Liver (tissue), 9 donors: ENCODE data around the gene SPATA16. TPM values are rescaled to one million over a fixed set of nuclear protein-coding genes. Genes with fewer than 3 reads are reported as not detected.

Experiments used
- DNase-seq: peaks from one replicate; pipeline ENCODE4 v3.0.0-alpha.2; 2017; ENCODE audit warnings: low spot score
- H3K27ac ChIP-seq, 2 donors: one replicate each; pipeline ENCODE4 v1.7.0; 2013; ENCODE audit warnings: inconsistent platforms in 2 of 2, low read length in 2 of 2, control low read depth in 1 of 2, low read depth in 1 of 2, mild to moderate bottlenecking in 1 of 2
- H3K27me3 ChIP-seq, 4 donors: one replicate each; pipeline versions ENCODE4 v1.6.1 to v1.7.0; 2013; ENCODE audit warnings: low read length in 3 of 4, inconsistent platforms in 1 of 4, mild to moderate bottlenecking in 1 of 4, moderate library complexity in 1 of 4; ENCODE audit not compliant: control insufficient read depth in 4 of 4, insufficient read depth in 4 of 4
- H3K36me3 ChIP-seq, 4 donors: one replicate each; pipeline versions ENCODE4 v1.6.1 to v1.7.0; 2013; ENCODE audit warnings: low read length in 3 of 4, mild to moderate bottlenecking in 3 of 4, low read depth in 1 of 4, moderate library complexity in 1 of 4; ENCODE audit not compliant: control insufficient read depth in 4 of 4, insufficient read depth in 3 of 4
- H3K4me1 ChIP-seq, 4 donors: one replicate each; pipeline versions ENCODE4 v1.6.1 to v1.7.0; 2013; ENCODE audit warnings: low read length in 3 of 4, mild to moderate bottlenecking in 3 of 4, moderate library complexity in 1 of 4; ENCODE audit not compliant: control insufficient read depth in 4 of 4, insufficient read depth in 4 of 4
- H3K4me3 ChIP-seq, 3 donors: one replicate each; pipeline versions ENCODE4 v1.6.1 to v1.7.0; 2013; ENCODE audit warnings: low read length in 3 of 3, control low read depth in 1 of 3, low read depth in 1 of 3, mild to moderate bottlenecking in 1 of 3
- H3K9ac ChIP-seq, 2 donors: one replicate each; pipeline ENCODE4 v1.7.0; 2013; ENCODE audit warnings: low read length in 2 of 2, mild to moderate bottlenecking in 2 of 2, moderate library complexity in 2 of 2, control low read depth in 1 of 2, low read depth in 1 of 2
- H3K9me3 ChIP-seq, 4 donors: one replicate each; pipeline versions ENCODE4 v1.6.1 to v1.7.0; 2013; ENCODE audit warnings: low read length in 3 of 4; ENCODE audit not compliant: control insufficient read depth in 4 of 4
- ATF3 ChIP-seq: IDR thresholded peaks from 2 replicates; pipeline ENCODE4 v1.6.1; 2016; ENCODE audit warnings: antibody characterized with exemption
- EGR1 ChIP-seq, 2 donors: IDR thresholded peaks; 2 replicates each; pipeline ENCODE4 v1.6.1; 2016 to 2018; ENCODE audit warnings: antibody characterized with exemption in 2 of 2, low read depth in 2 of 2
- FOXA1 ChIP-seq: IDR thresholded peaks from 2 replicates; pipeline ENCODE4 v1.6.1; 2016; ENCODE audit warnings: antibody characterized with exemption
- HNF4G ChIP-seq: IDR thresholded peaks from 2 replicates; pipeline ENCODE4 v1.6.1; 2016; ENCODE audit warnings: antibody characterized with exemption
- JUND ChIP-seq, 2 donors: IDR thresholded peaks; 2 replicates each; pipeline ENCODE4 v1.6.1; 2016; ENCODE audit warnings: antibody characterized with exemption in 2 of 2
- MAX ChIP-seq: IDR thresholded peaks from 2 replicates; pipeline ENCODE4 v1.6.1; 2016; ENCODE audit warnings: antibody characterized with exemption
- NR2F2 ChIP-seq: IDR thresholded peaks from 2 replicates; pipeline ENCODE4 v1.6.1; 2016; ENCODE audit warnings: antibody characterized with exemption
- RAD21 ChIP-seq, 2 donors: IDR thresholded peaks; 2 replicates each; pipeline ENCODE4 v1.6.1; 2016; ENCODE audit warnings: antibody characterized with exemption in 2 of 2, mild to moderate bottlenecking in 2 of 2
- REST ChIP-seq: IDR thresholded peaks from 2 replicates; pipeline ENCODE4 v1.6.1; 2016; ENCODE audit warnings: antibody characterized with exemption, mild to moderate bottlenecking
- SP1 ChIP-seq: IDR thresholded peaks from 2 replicates; pipeline ENCODE4 v1.6.1; 2018; ENCODE audit warnings: antibody characterized with exemption, mild to moderate bottlenecking
- TAF1 ChIP-seq: conservative IDR thresholded peaks from 2 replicates; pipeline ENCODE4 v1.6.1; 2016; ENCODE audit warnings: antibody characterized with exemption, mild to moderate bottlenecking
- YY1 ChIP-seq: IDR thresholded peaks from 2 replicates; pipeline ENCODE4 v1.6.1; 2016; ENCODE audit warnings: antibody characterized with exemption, mild to moderate bottlenecking
- WGBS: extraction: QIAGEN DNeasy Blood & Tissue Kit; methylation state at CpG from one replicate; pipeline ENCODE4 v1.1.7; 2013; 5-methylcytosine and 5-hydroxymethylcytosine counted together
- polyA plus RNA-seq, 2 donors: library from polyadenylated mRNA; stranded (reverse) in 1 of 2; unstranded in 1 of 2; fragments of 200-250 nt in 1 of 2; fragments of >200 nt in 1 of 2; fragmentation: Nextera tagmentation in 1 of 2; extraction: Ambion mirVana in 1 of 2; gene quantifications; one replicate each; pipeline versions ENCODE4 v1.2.1 to v1.2.3, GENCODE V29; 2013 to 2015
- total RNA-seq, 2 donors: library from RNA; depleted of rRNA; stranded (reverse); fragments of >200 nt; gene quantifications; one replicate each; pipeline ENCODE4 v1.2.3, GENCODE V29; 2014
- TF ChIP-seq, protein P1 (sequence below): IDR thresholded peaks from 2 replicates; pipeline ENCODE4 v1.6.1; 2016; ENCODE audit warnings: antibody characterized with exemption
- TF ChIP-seq, protein P2 (sequence below): fragments of 150-350 bp; IDR thresholded peaks from 2 replicates; pipeline ENCODE4 v1.5.1; 2017; ENCODE audit warnings: improper control_type of control experiment, low read depth, low read length; ENCODE audit not compliant: missing input control
- donor health status: healthy.
- donor health status: healthy.
- donor health status: healthy.
- donor health status: healthy.
- donor health status: healthy.

Gene SPATA16
- total and polyA plus RNA-seq, 4 donors = not detected

GRCh38 chr3:173135059-173135458 is 6.0 kb downstream of the SPATA16 start (continued):
- TF ChIP-seq, protein P1, sequence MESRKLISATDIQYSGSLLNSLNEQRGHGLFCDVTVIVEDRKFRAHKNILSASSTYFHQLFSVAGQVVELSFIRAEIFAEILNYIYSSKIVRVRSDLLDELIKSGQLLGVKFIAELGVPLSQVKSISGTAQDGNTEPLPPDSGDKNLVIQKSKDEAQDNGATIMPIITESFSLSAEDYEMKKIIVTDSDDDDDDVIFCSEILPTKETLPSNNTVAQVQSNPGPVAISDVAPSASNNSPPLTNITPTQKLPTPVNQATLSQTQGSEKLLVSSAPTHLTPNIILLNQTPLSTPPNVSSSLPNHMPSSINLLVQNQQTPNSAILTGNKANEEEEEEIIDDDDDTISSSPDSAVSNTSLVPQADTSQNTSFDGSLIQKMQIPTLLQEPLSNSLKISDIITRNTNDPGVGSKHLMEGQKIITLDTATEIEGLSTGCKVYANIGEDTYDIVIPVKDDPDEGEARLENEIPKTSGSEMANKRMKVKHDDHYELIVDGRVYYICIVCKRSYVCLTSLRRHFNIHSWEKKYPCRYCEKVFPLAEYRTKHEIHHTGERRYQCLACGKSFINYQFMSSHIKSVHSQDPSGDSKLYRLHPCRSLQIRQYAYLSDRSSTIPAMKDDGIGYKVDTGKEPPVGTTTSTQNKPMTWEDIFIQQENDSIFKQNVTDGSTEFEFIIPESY = no peak

- TF ChIP-seq RAD21 (IDR thresholded peaks at IDR 0.05) (no peak), MAX (no peak), ATF3 (no peak), YY1 (no peak), JUND (IDR thresholded peaks at IDR 0.05) (no peak)
- TF ChIP-seq, protein P2, sequence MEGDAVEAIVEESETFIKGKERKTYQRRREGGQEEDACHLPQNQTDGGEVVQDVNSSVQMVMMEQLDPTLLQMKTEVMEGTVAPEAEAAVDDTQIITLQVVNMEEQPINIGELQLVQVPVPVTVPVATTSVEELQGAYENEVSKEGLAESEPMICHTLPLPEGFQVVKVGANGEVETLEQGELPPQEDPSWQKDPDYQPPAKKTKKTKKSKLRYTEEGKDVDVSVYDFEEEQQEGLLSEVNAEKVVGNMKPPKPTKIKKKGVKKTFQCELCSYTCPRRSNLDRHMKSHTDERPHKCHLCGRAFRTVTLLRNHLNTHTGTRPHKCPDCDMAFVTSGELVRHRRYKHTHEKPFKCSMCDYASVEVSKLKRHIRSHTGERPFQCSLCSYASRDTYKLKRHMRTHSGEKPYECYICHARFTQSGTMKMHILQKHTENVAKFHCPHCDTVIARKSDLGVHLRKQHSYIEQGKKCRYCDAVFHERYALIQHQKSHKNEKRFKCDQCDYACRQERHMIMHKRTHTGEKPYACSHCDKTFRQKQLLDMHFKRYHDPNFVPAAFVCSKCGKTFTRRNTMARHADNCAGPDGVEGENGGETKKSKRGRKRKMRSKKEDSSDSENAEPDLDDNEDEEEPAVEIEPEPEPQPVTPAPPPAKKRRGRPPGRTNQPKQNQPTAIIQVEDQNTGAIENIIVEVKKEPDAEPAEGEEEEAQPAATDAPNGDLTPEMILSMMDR = no peak
- H3K9ac ChIP-seq = no peak overlapping the region
- H3K9me3 ChIP-seq = no peaks in the 10 kb centered on the region
Measured at GRCh38 chr3:173128633-173129032, 12.4 kb downstream of the SPATA16 start.

DNA sequence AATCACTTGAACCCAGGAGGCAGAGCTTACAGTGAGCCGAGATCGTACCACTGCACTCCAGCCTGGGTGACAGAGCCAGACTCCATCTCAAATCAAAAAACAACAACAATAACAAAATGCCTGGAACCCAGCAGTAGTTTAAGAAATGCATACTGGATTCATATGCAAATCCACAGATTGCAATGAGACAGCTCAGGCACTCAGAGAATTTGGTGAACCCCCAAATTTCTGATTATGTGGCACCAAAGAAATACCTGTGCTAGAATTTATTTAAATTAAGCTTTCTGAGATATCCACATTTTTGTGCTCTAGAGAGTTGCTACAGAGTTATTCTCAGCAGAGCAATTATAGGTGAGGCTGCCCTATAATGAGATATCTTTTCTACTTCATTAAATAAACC is 29.7 kb downstream of the SPATA16 start:
- no peak for TF ChIP-seq HNF4G
- no peak for TF ChIP-seq SP1
- no peak for TF ChIP-seq EGR1 (IDR thresholded peaks at IDR 0.05; ENCODE audit: low read depth in 2 of 2)
- TF ChIP-seq YY1 = no peak
- no peak for TF ChIP-seq TAF1
- no peak for TF ChIP-seq NR2F2
- TF ChIP-seq RAD21 (IDR thresholded peaks at IDR 0.05) = no peak
- no peak for TF ChIP-seq REST
- TF ChIP-seq FOXA1 = no peak
- no peak for TF ChIP-seq JUND (IDR thresholded peaks at IDR 0.05)
- TF ChIP-seq, protein P1 = no peak
- WGBS = 86% methylated on average over 2 of the region's 2 CpGs

More at GRCh38 chr3:173128633-173129032, 12.4 kb downstream of the SPATA16 start:
- WGBS = 87% methylated on average over 3 of the region's 3 CpGs
- no peak for DNase-seq
- H3K4me1 ChIP-seq = no peaks in the 10 kb centered on the region
- no peak overlapping the region for H3K27ac ChIP-seq
- H3K4me3 ChIP-seq = no peak overlapping the region
- no peaks in the 10 kb centered on the region for H3K27me3 ChIP-seq
- H3K36me3 ChIP-seq = no peaks in the 10 kb centered on the region

More for the DNA sequence above, 29.7 kb downstream of the SPATA16 start:
- Histone ChIP-seq H3K4me1 (no peaks in the 10 kb centered on the region), H3K4me3 (no peak overlapping the region), H3K36me3 (no peaks in the 10 kb centered on the region), H3K27ac (no peak overlapping the region), H3K9me3 (no peaks in the 10 kb centered on the region), H3K9ac (no peak overlapping the region), H3K27me3 (peaks cover 0 to 2% (median 0%) of the 10 kb centered on the region in 4 donors)
- DNase-seq = no peak
